Non-pigmented ciliary epithelial cell (primary cell): ENCODE results near the gene CFAP77.

Source experiments
- DNase-seq: peaks from one replicate; pipeline ENCODE4 v3.0.0-alpha.2; 2010; ENCODE audit warnings: low read depth

CFAP77 gene

DNA sequence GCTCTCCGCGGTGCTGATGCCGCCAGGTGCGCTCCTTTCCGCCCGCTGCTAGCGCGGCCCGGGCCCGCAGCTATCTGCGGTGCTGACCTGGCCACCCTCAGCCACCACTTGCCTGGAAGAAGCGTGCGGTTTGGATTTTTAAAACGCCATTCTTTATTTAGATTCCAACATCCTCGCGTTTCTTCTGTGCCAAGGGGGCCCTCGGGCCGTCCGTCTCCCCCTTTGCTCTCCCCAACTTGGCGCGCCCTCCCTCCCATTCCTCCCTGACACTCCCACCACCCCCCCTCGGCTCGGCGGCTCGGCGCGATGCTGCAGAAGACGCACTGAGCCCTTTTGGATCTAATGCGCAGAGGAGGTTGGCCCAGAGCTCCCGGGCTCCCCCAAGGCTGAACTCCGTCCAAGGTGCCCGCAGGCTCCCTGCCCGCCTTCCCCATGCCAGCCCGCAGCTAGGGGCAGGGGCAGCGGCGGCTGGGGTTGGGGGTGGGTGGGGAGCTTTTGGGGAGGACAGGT lies 172.3 kb downstream of the CFAP77 start, which contains the start of gene BARHL1:
TSS of gene BARHL1 (plus strand) at position 331 of the 510 bp plus-strand sequence. CDS start 192 bp downstream, outside the sequence.
- no peak for DNase-seq

GRCh38 chr9:132582786-132583583 lies 173.0 kb downstream of the CFAP77 start:
- no peak for DNase-seq

- no peak for DNase-seq
Observed at GRCh38 chr9:132583584-132584304, 173.7 kb downstream of the CFAP77 start.

DNA sequence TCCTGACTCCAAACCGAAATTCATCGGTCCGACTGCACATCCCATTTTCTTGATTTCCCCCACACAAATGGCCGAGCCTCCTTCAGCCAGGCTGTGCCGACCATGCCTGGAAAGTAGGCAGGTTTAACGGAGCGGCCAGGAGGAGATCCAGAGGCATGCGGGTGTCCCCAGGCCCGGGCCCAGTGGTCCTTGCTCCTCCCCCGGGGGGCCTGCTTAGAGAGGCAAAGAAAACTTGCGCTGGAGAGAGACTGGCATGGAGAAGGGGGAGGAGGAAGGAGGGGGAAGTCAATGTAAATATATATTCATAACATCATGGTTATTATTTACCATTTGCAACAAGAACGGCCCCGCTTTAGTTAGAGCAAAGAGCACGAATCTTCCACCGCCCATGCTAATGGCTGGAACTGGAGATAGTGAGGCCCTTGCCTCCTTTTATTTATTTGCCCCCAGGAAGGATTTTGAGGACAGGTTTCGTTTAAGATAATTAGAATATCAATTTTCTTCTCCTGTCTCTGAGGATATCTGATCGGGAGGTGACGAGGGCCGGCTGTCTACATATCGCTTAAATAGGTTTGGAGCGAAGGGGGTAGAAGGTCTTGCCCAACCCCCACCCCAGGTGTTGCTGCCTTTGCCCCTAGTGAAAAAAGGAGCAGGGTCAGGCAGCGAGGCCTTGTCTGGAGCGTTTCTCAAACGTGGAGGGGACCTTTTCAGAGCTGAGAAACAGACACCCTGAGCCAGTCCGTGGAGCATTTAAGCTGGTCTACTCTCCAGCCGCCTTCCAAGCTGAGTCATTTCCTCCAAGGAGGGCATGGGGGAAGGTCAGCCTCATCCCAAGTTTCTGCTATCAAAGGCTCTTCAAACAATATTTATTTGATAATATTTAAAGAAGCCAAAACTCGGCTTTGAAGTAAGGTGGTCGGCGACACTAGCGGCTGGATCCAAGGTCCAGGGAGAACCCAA lies 174.9 kb downstream of the CFAP77 start:
- no peak for DNase-seq

GRCh38 chr9:132585954-132586829 lies 176.2 kb downstream of the CFAP77 start:
- DNase-seq: no peak

- no peak for DNase-seq
Observed at GRCh38 chr9:132586830-132587591, 177.0 kb downstream of the CFAP77 start.

DNA sequence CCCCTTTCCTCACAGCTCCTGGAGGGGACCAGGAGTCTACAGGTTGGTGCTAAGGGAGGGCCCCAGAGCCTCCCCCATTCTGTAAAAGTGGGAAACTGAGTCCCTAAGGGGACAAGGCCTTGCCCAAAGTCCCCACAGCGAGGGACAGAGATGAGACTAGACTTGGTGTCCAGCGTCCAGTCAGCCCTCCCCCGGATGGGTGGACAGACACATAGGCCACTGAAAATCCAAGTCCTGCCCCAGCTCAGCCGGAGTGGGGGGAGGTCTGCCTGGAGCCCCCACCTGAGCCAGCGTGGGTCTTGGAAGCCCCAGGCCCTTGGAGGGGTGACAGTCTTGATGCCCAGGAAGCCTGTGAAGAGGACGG lies 177.6 kb downstream of the CFAP77 start:
- no peak for DNase-seq

DNA sequence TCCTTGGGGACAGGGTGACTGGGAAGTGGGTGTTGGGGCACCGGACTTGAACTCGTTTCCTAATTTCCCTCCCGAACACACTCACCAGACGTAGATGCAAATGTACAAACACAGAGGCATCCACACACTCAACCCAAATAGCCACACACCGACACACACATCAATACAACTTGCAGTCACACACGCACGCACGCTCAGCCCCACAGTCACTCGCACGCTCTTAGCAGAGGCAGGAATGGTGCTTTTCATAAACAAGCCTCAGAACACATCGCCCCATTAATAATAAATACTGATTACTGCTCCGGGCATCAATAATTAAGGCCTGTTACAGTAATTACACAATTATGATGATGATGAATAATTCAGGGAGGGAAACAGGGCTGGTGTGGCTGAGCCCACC lies 178.1 kb downstream of the CFAP77 start:
- DNase-seq: no peak

DNA sequence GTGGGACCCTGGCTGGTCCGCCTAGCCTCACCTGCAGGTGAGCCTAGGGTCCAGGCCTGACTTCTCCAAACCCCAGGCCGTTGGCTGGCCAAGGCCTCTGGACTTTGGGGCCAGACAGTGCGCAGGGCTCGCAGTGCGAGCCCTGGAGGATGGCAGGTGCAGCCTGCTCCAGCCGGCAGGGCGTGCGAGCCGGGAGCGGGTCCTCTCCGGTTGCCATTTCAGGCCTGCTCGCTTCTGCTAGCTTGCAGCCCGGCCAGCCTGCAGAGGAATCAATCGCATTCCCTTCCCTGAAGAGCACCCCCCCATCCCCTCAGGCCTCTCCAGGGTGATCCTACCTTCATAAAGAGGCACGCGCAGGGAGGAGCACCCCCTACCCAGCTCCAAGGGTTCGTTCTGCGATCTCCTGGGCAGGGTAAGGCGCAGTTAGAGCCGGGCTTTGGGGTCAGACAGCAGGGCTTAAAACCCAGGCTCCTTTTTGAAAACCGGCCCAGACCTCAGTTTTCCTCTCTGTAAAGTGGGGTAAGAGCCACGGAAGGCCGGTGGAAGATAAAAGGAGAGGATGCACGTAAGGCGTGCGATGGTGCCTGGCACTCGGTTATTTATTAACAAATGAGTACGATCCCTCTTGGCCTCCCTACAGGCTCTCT lies 178.6 kb downstream of the CFAP77 start:
- DNase-seq: no peak

DNA sequence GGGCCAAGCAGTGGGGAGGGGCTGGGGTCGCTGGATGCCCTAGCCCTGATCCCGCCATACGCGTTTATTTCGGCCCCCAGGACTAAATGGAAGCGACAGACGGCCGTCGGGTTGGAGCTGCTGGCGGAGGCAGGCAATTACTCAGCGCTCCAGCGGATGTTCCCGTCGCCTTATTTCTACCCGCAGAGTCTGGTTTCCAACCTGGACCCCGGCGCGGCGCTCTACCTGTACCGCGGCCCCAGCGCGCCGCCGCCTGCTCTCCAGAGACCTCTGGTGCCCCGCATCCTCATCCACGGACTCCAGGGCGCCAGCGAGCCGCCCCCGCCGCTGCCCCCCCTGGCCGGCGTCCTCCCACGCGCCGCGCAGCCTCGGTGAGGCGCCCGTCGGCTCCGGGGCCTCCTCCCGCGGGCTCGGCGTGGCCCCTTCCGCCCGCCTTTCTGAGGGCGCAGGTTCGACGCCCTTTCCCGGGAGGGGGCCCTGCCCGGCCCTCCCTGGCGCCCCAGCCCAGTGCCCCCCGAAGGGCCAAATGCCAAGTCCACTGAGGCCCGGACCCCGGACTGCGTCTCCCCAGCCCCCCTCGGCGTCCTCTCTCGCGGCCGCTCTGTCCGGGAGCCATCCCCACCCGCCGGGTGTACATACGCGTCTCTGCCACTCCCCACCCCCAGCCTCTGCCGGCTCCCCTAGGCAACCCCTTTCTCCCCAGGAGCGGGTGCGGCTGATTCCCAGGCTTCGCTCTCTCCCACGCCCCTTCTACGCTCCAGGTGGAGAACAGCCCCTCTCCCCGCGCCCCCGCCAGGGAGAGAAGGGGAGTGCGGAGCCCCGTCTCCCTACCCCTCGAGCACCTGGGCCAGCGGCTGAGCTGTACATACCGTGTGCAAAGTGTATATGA lies 179.4 kb downstream of the CFAP77 start:
- no peak for DNase-seq

- no peak for DNase-seq
Observed at GRCh38 chr9:132590037-132590317, 180.0 kb downstream of the CFAP77 start.

DNA sequence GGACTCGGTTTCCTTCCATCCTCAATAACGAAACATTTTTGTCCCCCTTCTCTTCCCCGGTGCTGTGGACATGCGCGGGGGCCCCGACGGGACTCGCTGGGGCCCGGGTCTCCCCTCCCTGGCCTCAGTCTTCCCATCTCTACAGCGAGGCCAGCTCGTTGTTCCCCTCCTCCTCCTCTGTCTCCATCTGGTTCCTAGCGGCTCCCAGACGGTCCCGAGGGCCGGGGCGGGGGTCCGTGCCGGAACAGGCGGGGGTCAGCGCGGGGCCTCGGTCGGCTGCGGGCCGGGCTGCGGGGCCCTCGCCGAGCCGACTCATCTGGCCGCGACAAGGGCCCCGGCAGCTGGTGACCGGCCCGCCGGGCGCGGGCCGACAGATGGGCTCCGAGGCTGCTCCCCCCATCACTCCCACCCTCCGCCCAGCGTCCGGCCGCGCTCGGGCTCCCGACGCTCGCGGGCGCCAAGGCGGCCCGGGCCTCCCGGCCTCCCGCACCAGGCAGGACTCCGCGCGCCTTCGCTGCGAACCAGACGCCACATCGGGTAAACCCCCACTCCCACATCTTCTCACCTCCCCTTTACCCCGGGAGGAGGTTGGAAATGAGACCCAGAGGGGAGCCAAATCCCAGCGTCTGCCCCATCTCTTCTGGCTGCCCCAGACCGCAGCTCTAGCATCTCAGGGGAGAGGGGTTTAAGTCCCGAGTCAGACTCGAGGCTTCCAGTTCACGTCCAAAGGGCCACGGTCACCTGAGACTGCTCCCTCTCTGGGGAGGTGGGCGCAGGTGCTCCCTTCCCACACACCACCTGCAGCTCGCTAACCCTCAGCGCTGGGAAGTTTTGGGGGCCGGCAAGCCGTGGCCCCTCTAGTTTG lies 180.5 kb downstream of the CFAP77 start:
- DNase-seq: no peak

DNA sequence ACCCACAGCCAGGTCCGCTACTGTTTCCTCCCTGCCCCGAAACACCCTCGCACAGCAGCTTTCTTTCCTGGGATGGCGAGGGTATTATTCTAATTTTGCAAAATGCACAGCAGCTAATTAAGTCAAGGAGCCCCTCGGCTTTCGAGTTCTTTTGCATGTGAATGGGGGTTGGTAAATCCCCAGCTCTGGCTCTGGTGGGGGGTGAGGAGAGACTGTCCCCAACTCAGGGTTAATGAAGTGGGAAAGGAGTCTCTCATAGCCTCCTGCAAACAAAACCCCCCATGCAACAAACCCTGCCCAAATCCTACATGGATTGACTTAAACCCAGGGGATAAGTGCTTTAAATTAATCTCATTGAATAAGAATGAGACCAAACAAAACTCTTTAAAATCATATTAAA lies 181.2 kb downstream of the CFAP77 start:
- no peak for DNase-seq

DNA sequence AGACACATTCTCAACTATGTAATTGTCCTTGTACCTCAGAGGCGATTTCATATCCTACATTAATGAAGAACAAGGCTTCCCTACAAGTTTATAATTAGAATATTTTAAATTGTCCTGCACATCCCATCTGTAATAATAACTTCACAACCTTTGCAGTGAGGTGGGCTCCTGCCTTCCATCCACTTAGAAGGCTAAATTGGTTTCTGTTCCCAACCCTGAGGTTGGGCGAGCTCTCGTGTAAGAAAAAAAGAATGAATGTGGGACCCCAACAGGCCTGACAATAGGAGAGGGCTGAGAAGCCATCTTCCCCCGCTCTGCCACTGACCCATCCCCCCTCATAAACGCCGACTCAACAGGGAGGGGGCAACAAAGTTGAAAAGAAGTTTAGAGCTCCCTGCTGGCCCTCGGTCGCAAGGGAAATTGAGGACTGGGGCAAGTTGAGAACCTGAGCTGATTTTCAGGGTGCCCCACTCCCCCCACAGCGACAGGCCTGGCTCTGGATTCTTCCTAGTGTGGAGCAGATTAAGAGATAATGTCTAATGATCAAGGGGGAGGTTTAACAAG lies 181.8 kb downstream of the CFAP77 start:
- DNase-seq: no peak

- DNase-seq: no peak
Observed at GRCh38 chr9:132592451-132592850, 182.4 kb downstream of the CFAP77 start.

GRCh38 chr9:132594412-132594811 lies 184.4 kb downstream of the CFAP77 start:
- DNase-seq: no peak

DNA sequence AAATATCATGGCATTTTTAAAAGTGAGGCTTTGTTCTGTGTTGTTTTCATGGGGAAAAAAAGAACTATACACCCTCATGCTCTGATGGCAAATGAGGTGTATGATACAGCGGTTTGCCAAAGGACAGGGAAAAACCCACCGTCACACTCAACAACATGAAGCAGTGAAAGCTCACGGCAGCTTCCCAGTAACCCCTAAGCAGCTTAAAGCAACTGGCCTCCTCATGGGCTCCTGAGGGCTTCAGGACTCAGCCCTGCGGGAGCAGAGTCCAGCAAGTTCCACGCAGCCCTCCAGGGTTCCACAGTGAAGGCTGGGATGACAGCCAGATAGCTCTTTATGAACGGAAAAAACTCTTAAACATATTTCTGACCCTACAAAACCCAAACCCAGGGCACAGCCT lies 185.3 kb downstream of the CFAP77 start:
- DNase-seq: no peak

DNA sequence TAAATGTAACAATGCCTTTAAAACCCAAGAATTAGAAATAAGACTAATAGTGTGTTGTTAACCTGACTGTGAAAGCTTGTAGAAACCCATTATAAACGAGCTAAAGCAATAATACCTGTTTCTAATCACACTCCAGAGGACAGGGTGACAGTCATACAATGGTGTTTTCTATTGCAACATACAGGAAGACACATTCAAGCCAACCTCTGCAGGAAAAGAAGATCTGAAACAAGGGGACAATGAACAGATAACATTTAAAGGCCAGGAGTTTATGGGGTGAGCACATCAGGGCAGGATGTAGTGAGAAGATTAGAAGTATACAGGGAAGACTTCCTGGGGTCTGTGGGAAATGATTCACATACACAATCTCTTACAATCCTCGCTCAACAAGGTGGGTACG lies 186.2 kb downstream of the CFAP77 start:
- DNase-seq: no peak
